H1 (cell line): ENCODE data around the gene SYMPK. TPM values are rescaled to one million over a fixed set of nuclear protein-coding genes. Genes with fewer than 3 reads are reported as not detected.

Experiments used
- NANOG ChIP-seq: IDR thresholded peaks from 2 replicates; pipeline ENCODE4 v1.6.1; 2011; ENCODE audit warnings: low read length, low read depth, mild to moderate bottlenecking, inconsistent platforms; ENCODE audit not compliant: insufficient read depth, poor library complexity, severe bottlenecking
- RXRA ChIP-seq: IDR thresholded peaks from 2 replicates; pipeline ENCODE4 v1.6.1; 2011; ENCODE audit warnings: low read depth, mild to moderate bottlenecking, low read length, moderate library complexity; ENCODE audit not compliant: insufficient read depth
- TAF7 ChIP-seq: optimal IDR thresholded peaks from 2 replicates; pipeline ENCODE3; 2011; ENCODE audit warnings: low read depth, mild to moderate bottlenecking, inconsistent platforms, low read length, moderate library complexity, borderline replicate concordance
- ZNF274 ChIP-seq: IDR thresholded peaks from 2 replicates; pipeline ENCODE4 v1.7.0; 2012; ENCODE audit warnings: low read length, borderline replicate concordance; ENCODE audit errors: extremely low read depth
- polyA plus RNA-seq, 7 experiments: library from polyadenylated mRNA; depleted of rRNA in 3 of 7; stranded (reverse) in 5 of 7; unstranded in 2 of 7; fragments of >200 nt in 5 of 7; fragments of 200-250 nt in 2 of 7; gene quantifications; 1 replicate in 5 of 7; 2 replicates in 1 of 7; 4 replicates in 1 of 7; pipeline versions ENCODE4 v1.2.1 to v1.2.3, GENCODE V29; 2011 to 2013; ENCODE audit warnings: missing spikeins in 2 of 7, mixed read lengths in 2 of 7
- total RNA-seq: library from RNA; stranded (reverse); fragmentation: NEBNext Ultra II Directional; extraction: Animal tissue kit (Norgen Biotek cat#: 25700); gene quantifications from 2 replicates; pipeline ENCODE4 v1.2.1, GENCODE V29; 2021
- TF ChIP-seq, protein P1 (sequence below), 3 experiments: IDR thresholded peaks; 1 replicate in 2 of 3; 2 replicates in 1 of 3; pipeline versions ENCODE4 v1.5.1 to v1.6.1; 2011; ENCODE audit warnings: low read length in 3 of 3, mild to moderate bottlenecking in 3 of 3, inconsistent platforms in 2 of 3, low read depth in 1 of 3, moderate library complexity in 1 of 3; ENCODE audit not compliant: insufficient read depth in 1 of 3; ENCODE audit errors: control extremely low read depth in 1 of 3

SYMPK gene
- total and polyA plus RNA-seq, 2 of the 8 experiments (the other 6 are each of a cell fraction or from before 2014, with no cell fraction given): 93.6 to 99.5 TPM

DNA sequence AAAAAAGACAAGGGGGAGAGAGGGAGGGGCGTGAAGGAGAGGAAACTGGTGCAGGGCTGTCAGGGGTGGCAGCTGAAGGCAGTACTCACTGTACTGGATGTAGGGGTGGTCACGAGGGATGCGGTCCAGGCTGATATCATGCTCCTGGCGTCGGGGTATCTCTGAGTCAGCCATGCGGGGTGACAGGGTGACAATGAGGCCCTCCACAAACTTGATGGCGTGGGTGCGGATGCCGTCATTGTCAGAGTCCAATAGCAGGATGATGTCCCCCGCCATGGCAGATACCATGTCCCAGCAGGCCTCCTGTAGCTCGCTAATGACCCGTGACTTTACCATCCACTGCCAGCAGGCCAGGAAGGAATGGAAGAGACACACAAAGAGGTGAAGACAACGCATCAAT lies 15.3 kb downstream of the SYMPK start (continued):
- no peak for TF ChIP-seq ZNF274
- TF ChIP-seq TAF7: no peak
- no peak for TF ChIP-seq NANOG
- TF ChIP-seq, protein P1, sequence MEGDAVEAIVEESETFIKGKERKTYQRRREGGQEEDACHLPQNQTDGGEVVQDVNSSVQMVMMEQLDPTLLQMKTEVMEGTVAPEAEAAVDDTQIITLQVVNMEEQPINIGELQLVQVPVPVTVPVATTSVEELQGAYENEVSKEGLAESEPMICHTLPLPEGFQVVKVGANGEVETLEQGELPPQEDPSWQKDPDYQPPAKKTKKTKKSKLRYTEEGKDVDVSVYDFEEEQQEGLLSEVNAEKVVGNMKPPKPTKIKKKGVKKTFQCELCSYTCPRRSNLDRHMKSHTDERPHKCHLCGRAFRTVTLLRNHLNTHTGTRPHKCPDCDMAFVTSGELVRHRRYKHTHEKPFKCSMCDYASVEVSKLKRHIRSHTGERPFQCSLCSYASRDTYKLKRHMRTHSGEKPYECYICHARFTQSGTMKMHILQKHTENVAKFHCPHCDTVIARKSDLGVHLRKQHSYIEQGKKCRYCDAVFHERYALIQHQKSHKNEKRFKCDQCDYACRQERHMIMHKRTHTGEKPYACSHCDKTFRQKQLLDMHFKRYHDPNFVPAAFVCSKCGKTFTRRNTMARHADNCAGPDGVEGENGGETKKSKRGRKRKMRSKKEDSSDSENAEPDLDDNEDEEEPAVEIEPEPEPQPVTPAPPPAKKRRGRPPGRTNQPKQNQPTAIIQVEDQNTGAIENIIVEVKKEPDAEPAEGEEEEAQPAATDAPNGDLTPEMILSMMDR (IDR thresholded peaks at IDR 0.05; ENCODE audit: control extremely low read depth in 1 of 3, insufficient read depth in 1 of 3, low read depth in 1 of 3, low read length in 3 of 3): no peak
- TF ChIP-seq RXRA: no peak
- TF ChIP-seq, all 59 proteins: peak for 0
